MM.1S (cell line): Measurements from ENCODE around the gene CITED4.

Experiments used
- CTCF ChIP-seq: fragments of 300-600 bp; sonication (generic); IDR thresholded peaks from 2 replicates; pipeline ENCODE4 v1.5.1; 2016; ENCODE audit warnings: antibody characterized with exemption, low read length, mixed read lengths
- EZH2 ChIP-seq: fragments of 300-600 bp; sonication (generic); optimal IDR thresholded peaks from 2 replicates; pipeline ENCODE3; 2017; ENCODE audit warnings: low read depth, mild to moderate bottlenecking, antibody characterized with exemption, low read length, mixed read lengths
- EZH2phosphoT487 ChIP-seq: fragments of 300-600 bp; sonication (generic); IDR thresholded peaks from 2 replicates; pipeline ENCODE4 v1.6.1; 2018; ENCODE audit warnings: antibody characterized with exemption, low read length

- TF ChIP-seq CTCF (no peak), EZH2 (no peak), EZH2phosphoT487 (no peak)
These were observed 20.0 kb downstream of the CITED4 start for GRCh38 chr1:40842207-40842606.
